HG02973 (cell line): ENCODE results near the gene CD1D.
"Not testable (repeated sequence)": the region's sequence is repeated elsewhere in the genome, so short reads cannot be mapped to it uniquely, and the experiment has no call there.

Experiments used
- ATAC-seq: cut with Tn5 transposase; IDR thresholded peaks from one replicate; pipeline ENCODE4 v1.9.1; 2021; ENCODE audit warnings: moderate library complexity; ENCODE audit not compliant: unreplicated experiment

CD1D gene

GRCh38 chr1:158175915-158176314 lies 4.8 kb upstream of the CD1D start:
- not testable (repeated sequence) for ATAC-seq

DNA sequence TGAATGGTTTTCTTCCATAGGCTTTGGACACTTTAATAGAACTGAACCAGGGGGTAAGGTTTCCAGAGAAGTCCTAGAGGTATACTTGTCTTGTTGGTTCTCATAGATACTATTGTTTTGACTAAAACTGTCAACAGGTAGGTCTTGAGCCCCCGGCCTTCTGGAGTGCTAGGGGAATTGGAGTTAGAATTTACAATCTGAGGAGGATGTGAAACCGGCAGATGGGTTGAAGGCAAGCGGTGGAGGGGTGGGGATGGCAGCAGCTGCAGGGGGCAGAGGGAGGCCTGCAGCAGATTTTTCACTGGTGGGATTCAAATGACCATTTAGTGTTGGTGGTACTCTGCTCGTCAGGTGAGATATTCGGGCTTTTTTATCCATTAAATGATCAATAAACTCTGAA lies 4.3 kb upstream of the CD1D start:
- ATAC-seq: no peak

DNA sequence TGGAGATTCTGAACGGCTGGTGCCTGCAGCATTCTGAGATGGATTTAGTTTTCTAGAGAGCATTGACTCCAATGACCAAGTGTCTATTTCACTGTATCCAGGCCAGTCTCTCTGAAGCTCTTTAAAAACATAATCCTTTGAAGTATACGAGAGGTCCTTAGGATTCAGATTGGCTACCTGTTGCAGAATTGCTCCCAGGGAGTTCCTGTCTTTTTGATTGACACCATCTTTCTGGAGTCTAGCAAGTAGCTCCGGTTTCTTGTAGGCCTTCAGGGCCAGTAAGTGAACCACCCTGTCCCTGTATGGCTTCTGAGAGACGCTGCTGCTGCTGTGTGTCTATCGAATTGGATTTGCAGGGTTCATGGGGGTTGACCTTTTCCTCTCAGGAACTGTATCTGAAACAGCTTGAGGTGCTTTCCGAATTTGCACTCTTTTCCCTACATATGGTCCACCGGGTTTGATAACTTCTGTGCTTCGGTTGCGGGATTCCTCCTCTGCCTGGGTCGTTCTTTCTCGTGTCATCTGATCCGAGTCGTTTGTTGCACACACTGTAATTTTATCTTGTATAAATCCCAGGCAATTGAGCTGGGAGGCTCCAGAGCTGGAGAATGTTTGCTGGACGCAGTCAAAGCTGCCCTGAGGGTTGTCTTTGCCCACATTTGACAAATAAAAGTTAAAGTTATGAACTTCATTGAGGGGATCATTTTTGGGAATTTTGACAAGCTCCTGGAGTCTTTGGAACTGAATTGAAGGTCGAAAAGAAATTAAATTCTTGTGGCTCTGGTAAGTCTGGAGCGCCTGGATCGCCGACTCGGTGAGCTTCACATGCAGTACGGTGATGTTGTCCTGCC lies 3.6 kb upstream of the CD1D start:
- not testable (repeated sequence) for ATAC-seq

DNA sequence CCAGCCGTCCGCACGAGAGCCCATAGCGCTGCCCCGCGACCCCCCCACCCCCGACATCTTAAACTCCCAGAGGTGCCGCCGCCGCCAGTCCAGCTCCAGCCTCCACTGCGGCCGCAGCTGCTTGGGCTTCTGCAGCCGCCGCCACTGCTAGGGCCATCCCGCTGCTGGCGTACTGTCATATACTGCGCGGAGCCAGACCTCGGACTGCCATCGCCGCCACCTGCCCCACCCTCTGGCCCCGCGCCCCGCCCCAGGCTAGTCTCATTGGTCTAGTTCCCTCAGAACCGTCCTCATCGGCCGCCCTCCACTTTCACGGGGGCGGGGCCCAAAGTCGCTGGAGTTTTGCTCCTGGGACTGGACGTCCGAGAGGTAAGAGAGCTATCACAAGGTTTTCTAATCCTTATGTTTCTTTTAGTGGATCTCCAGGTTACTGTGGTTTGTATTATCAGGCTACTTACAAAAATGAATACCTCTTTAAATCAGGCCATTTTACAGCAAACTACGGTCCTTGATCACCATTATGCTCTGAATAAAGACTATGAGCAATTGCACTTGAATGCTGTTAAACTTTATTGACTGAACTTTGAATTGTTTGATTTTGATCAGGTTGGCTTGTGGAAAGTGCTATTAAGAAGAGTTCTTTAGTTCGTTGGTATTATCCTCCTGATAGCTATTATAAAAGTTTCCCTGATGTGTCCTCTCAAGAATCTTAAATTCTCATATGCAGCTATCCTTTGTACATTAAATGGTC lies 2.8 kb upstream of the CD1D start:
- ATAC-seq: no peak

- ATAC-seq: peak; percentile 92
Observed at GRCh38 chr1:158179301-158180041, 1.2 kb upstream of the CD1D start.

DNA sequence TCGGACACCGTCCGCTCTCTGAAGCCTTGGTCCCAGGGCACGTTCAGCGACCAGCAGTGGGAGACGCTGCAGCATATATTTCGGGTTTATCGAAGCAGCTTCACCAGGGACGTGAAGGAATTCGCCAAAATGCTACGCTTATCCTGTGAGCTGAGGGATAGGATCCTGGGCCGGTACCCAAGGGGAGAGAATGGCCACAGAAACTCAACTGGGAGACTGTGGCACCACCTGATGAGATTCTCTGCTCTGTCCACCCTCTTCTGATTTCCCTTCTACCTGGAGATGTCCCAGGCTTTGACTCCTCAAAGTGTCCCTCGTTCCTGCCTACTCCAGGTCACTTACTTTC lies 855 bp downstream of the CD1D start:
- no peak for ATAC-seq

DNA sequence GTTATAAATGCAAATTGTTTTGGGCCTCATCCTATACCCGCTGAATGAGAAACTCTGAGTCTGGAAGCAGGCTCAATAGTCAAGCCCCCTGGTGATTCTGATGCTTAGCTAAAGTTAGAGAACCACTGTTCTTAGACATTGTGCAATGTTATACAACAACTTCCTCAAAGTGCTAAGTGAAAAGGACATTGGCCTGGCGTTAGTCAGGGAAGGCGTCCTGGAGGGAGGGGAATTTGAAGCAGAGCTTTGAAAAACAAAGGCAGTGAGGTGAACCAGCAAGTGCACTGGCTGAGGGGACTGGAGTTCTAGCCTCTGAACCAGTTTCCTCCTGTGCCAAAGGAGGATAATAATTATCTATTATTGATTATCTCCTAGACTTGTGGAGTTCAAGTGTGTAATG lies 5.1 kb downstream of the CD1D start:
- no peak for ATAC-seq

DNA sequence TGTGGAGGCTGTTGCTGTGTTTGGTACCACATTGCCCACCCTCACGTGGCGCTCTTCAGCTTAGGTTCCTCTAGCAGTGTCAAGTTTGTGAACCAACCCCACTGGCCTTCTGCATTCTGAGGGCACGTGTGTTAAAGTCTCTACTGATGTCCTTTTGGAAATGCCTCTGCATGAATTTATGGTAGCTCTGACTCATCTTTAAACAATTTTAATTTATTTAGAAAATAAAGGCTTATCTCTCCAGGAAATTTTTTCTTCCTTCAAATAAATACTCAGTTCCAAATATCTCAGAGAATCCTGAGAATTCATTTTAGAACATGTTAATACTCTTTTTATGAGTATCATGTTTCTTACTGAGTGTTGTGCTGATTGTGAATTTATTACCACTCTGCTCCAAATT lies 5.5 kb downstream of the CD1D start:
- ATAC-seq: no peak

- no peak for ATAC-seq
Observed at GRCh38 chr1:158188611-158189010, 7.9 kb downstream of the CD1D start.

DNA sequence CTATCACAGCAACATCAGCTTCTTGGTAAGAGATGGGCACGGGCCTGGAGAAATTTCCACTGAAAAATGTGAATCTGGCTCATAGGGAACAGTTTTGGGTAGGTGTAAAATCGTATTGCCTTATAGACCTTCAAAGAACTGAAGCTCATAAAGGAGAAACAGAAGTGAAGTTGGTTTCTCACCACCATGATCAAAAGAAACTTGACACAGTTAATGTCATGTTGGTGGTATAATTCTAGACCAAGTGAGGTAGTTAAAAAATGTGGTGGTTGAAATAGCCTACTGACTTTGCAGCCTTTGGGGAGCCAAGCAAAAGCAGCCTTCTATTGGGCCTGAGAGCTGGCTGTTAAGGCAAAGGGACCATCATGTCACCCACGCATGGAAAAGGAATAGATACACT lies 8.9 kb downstream of the CD1D start:
- no peak for ATAC-seq

- ATAC-seq: no peak
Observed at GRCh38 chr1:158191299-158191698, 10.6 kb downstream of the CD1D start.

DNA sequence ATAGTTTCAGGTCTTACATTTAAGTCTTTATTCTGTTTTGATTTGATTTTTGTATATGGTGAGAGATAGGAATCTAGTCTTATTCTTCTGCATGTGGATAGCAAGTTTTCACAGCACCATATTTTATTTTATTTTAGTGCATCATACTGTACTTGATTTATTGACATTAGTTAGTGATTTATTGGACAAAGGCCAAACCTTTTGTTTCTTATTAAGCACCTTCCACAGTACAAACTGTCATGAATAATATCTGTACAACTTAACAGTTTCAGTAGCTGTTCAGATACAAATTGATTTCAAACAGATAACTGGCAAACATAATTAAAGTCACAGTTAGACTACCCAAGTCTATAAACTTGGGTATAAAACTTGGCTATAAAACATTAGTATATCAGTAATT lies 15.8 kb downstream of the CD1D start:
- no peak for ATAC-seq

GRCh38 chr1:158199849-158200248 lies 19.2 kb downstream of the CD1D start:
- no peak for ATAC-seq

GRCh38 chr1:158200527-158200926 lies 19.8 kb downstream of the CD1D start:
- no peak for ATAC-seq

DNA sequence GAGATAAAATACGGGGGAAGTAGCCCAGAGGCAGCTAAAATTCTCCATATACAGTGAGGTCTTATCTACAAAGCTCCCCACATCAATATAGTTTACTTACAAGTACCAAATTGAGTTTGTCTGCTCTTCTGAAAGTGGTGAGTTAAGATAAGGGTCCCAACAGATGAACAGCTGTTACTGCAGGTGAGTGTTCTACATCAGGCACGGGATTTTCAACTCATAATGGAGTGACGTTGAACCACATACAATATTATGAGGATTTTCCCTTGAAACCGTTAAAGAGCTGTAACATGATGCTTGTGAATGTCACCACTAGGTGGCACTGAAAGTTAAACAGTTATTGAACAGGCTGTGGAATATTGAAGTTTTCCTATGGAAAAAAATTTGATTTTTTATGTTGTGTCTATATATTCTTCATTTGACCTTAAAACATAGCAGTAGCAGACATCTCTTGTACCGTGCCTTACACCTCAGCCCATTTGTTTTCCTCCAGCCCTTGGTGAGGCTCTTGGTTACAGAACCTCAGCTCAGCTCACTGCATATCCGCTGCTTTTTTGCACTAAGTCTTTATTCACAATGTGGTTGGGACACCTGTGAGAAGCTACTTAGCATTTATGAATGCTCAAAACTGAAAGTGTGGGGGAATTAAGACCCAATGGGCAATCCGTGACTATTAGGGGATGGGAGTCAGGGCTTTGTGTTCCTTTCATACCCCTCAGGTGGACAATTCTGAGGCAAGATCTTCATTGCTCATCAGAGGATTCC lies 23.2 kb downstream of the CD1D start:
- ATAC-seq: no peak

GRCh38 chr1:158204458-158204827 lies 23.7 kb downstream of the CD1D start:
- no peak for ATAC-seq

GRCh38 chr1:158208586-158209116 lies 28.0 kb downstream of the CD1D start:
- no peak for ATAC-seq

DNA sequence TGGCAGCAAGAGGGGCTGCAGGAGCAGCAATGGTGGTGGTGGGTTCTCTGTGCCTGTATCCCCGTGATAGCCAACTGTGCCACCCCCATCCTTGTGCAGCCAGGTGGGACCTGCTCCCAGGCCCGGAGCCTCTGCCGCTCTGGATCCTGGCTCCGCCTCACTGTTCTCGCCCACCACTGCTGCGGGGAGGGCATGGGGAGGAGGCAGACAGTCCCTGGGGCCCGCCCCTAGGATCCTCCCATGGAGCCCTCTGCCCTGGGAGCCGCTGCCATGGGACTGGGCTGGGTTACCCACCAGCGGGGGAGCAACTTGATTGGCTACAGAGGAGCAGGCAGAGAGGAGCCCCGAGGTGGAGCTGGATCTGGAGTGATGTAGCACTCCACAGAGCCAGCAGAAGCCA lies 31.6 kb downstream of the CD1D start:
- no peak for ATAC-seq

DNA sequence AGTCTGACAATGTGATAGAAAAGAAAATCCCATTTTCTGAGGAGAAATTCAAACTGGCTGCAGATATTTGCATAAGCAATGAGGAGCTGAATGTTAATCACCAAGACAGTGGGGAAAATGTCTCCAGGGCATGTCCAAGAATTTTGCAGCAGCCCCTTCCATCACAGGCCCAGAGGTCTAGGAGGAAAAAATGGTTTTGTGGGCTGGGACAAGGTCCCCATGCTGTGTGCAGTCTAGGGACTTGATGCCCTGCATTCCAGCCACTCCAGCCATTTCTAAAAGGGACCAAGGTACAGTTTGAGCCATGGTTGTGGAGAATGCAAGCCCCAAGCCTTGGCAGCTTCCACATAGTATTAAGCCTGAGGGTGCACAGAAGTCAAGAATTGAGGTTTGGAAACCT lies 42.8 kb downstream of the CD1D start:
- not testable (repeated sequence) for ATAC-seq

DNA sequence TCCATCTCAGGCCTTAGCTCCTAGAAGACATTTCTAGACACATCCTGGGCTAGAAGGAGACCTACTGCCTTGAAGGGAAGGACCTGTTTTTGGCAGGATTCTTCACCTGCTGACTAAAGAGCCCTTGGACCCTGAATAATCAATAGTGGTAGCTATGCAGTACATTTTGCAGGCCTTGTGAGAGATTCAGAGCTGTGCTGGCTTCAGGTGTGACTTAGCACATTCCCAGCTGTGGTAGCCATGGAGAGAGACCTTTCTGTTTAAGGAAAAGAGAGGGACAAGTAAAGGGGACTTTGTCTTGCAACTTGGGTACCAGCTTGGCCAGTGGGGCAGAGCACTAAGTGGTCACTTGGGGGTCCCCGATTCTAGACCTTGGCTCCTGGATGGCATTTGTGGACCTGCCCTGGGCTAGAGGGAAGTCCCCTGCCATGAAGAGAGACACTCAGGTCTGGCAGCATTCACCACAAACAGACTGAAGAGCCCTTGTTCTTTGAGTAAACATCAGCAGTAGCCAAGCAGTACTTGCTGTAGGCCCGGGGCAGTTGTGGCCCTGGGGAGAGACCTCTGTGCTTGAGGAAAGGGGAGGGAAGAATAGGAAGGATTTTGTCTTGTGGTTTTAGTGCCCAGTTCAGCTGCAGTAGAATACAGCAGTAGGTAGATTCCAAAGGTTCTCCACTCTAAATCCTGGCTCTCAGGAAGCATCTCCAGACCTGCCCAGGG lies 47.4 kb downstream of the CD1D start:
- no peak for ATAC-seq
